ENCODE measurements around the gene ALDH3A2.
"Not testable (repeated sequence)": the region's sequence is repeated elsewhere in the genome, so short reads cannot be mapped to it uniquely, and the experiment has no call there.

ALDH3A2 gene

DNA sequence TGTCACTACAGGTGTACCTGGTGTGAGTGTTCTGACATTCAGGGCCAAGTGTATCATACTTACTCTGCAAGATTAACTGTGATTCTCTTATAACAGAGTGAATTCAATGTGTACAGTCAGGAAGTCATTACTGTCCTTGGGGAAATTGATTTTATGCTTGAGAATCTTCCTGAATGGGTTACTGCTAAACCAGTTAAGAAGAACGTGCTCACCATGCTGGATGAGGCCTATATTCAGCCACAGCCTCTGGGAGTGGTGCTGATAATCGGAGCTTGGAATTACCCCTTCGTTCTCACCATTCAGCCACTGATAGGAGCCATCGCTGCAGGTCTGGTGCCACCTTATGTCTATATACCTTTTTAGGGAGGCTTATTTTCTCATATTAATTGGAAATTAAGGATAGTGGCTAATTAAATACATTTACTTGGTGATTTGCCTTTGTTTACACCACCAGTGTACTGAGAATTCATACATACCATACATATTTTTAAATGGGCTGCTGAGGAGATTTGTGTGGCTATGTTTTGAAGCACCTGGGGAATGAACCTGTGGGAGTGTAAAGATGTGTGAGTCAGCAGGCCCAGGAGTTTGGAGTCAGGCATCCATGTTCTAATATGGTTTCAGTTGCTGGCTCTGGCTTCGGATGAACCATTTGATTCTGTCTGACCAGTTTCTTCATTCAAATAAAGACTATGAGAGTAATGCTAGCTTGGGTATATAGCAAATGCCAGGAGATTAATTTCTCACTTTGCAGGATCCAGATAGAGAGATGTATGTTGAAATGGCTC, 3.1 kb downstream of the ALDH3A2 start:
- no peak for DNase-seq

DNA sequence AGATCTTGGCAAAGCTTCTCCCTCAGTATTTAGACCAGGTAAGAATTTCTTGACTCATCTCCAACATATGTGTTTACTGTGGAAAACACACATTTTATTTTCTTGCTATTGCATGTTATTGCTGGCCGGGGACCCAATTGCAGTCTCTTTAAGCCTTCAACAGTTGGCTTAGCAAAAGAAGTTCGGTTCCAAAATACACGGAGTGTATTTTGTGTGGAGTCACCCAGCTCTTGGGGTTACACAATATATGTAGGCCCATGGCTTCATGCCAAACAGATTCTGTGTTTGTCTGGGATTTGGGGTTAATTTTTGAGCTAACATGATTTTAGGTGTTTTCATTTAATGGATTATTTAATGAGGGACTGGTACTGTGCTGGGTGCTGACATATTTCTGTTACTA, 4.0 kb downstream of the ALDH3A2 start:
- no peak for DNase-seq

DNA sequence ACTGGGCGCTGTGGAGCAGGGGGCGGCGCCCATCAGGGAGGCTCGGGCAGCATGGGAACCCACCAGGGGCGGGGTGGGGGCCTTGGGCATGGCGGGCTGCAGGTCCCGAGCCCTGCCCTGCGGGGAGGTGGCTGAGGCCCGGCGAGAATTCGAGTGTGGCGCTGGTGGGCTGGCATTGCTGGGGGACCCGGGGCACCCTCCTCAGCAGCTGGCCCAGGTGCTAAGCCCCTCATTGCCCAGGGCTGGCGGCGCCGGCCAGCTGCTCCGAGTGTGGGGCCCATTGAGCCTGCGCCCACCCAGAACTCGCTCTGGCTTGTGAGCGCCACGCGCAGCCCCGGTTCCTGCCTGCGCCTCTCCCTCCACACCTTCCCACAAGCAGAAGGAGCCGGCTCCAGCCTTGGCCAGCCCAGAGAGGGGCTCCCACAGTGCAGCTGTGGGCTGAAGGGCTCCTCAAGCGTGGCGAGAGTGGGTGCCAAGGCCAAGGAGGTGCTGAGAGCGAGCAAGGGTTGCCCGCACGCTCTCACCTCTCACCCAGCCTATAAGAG, 5.9 kb downstream of the ALDH3A2 start:
- no peak for DNase-seq

DNA sequence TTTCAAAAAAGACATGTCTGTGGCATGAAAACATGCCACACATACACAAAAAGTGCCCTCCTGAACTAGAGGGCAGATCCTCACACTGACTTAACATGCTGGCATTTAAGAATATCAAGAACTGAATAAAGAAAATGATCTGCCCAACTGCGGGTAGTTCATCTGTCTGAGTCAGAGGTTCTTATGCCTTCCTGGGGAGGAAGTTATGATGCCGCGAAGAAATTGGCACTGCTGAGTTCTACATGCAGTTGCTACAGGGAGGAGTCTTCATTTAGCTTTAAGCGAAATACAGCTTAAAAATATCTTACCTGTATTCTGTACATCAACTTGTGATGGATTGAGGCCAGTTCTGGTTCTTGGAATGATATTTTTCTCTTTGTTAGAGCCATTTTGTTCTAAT, 6.3 kb downstream of the ALDH3A2 start:
- DNase-seq, result no peak

GRCh38 chr17:19656336-19656735, 7.8 kb downstream of the ALDH3A2 start:
- no peak for DNase-seq

DNA sequence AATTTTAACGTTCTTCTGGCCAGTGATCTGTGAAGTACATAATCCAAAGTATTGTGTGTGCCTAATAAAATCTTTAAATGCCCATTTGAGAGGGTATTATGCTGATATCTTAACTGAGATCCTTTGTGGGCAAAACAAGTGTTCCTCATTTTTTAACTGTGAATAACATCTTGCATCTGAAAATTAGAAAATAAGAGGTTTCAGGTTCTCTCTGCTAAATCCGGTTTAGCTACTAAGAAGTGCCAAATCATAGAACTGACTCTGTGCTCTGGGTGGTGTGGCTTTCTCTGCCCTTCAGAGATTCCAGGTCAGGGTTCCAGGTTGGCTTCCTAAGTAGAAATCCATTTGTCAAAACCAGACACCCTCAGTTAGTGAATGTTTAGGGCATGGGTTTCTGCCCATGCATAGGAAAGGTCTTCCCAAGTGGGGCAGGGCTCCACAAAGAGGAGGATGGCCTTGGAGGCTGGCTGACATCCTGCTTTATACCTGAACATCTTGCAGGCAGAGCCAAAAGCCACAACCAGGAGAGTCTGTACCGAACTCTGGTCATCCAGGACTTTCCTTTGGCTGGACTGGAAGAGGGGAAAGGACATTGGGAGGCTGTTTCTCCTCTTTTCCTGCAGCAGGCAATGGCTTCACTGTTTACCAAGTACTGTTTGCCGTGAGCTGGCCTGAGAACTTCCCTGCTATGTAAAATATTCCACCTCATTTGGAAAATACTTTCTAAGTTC, 8.5 kb downstream of the ALDH3A2 start:
- DNase-seq, result no peak

GRCh38 chr17:19659366-19660177, 11.0 kb downstream of the ALDH3A2 start:
- no peak for DNase-seq

GRCh38 chr17:19660219-19660870, 11.8 kb downstream of the ALDH3A2 start:
- DNase-seq, result no peak

- DNase-seq, result no peak
Observed at GRCh38 chr17:19661121-19661520, 12.6 kb downstream of the ALDH3A2 start.

- no peak for DNase-seq
Observed at GRCh38 chr17:19663097-19663496, 14.5 kb downstream of the ALDH3A2 start.

- DNase-seq, result no peak
Observed at GRCh38 chr17:19664136-19664820, 15.7 kb downstream of the ALDH3A2 start.

- no peak for DNase-seq
Observed at GRCh38 chr17:19664821-19665181, 16.2 kb downstream of the ALDH3A2 start.

DNA sequence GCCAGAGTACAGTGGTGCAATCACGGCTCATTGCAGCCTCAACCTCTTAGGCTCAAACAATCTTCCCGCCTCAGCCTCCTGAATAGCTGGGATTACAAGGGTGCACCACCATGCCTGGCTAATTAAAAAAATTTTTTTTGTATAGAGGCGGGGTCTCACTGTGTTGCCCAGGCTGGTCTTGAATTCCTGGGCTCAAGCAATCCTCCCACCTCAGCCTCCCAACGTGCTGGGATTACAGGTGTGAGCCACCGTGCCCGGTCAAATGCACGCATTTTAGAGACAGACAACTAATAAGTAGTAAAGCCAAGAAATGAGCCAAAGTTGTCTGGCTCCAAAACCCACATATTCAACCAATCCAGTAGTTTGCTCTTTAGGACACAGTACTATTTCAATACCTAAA, 21.1 kb downstream of the ALDH3A2 start:
- DNase-seq, result not testable (repeated sequence)

GRCh38 chr17:19670908-19671307, 22.4 kb downstream of the ALDH3A2 start:
- DNase-seq, result no peak

- no peak for DNase-seq
Observed at GRCh38 chr17:19671433-19671832, 22.9 kb downstream of the ALDH3A2 start.

GRCh38 chr17:19672009-19672750, 23.6 kb downstream of the ALDH3A2 start:
- DNase-seq, result no peak

DNA sequence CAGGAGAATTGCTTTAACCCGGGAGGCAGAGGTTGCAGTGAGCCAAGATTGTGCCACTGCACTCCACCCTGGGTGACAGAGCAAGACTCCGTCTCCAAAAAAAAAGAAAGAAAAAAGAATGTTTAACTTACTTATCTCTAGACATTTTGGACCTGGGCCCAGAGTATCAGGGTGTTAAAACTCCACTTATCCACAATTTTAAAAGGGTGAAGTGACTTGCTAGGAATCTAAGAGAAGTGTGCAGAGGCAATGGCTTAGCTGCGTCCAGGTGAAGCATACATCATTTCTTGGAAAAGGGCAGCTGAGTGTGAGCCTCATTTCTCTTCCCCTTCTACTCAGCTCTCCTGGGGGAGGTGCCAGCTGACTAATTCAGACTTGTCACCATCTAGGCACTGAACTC, 25.1 kb downstream of the ALDH3A2 start:
- DNase-seq, result no peak

- no peak for DNase-seq
Observed at GRCh38 chr17:19676896-19677295, 28.3 kb downstream of the ALDH3A2 start.

DNA sequence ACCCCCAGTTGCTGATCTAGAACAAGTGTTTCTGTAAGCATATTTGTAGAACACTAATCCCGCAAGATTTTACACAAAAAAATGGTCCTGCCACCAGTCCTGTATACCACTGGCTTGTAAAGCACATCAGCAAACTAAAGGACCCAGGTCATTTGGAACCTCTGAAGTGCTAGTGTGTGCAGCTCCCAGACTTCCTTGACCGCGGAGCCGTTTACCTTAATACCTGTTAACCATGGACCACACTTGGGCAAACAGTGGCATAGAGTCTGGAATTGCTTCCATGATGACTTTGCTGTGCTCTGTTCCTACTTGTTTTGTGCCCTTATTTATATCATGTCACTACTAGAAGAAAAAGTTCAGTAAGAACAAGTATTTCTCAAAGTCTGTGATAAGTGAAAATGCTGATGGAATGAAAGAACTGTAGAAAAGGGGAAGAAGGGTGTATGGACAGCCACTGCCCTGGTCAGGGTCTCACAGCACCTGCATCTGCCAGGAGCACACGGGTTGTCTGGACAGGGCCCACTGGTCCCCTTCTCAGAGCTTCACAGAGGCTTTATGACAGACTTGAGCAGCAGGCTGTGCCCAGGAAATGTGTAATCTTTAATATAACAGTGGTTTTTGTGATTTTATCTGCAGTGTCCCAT, 29.3 kb downstream of the ALDH3A2 start:
- DNase-seq, result no peak

- DNase-seq, result no peak
Observed at GRCh38 chr17:19678581-19679453, 30.3 kb downstream of the ALDH3A2 start.
